Left renal cortex interstitium (tissue), 4 donors: ENCODE results near the gene SPTLC1. TPM values are rescaled to one million over a fixed set of nuclear protein-coding genes. Genes with fewer than 3 reads are reported as not detected.
"Not testable (repeated sequence)": the region's sequence is repeated elsewhere in the genome, so short reads cannot be mapped to it uniquely, and the experiment has no call there.

Experiments used
- DNase-seq, 4 donors: peaks; one replicate each; pipeline ENCODE4 v3.0.0-alpha.2; 2013; ENCODE audit warnings: low read depth in 4 of 4, low spot score in 2 of 4, missing footprints in 1 of 4
- polyA plus RNA-seq, 4 donors: library from polyadenylated mRNA; unstranded; fragments of 120-200 nt; gene quantifications; one replicate each; pipeline ENCODE4 v1.2.1, GENCODE V29; 2013; ENCODE audit not compliant: insufficient read length in 4 of 4

Gene SPTLC1
- polyA plus RNA-seq, 4 donors, result 88.6 to 105 (median 97.5) TPM

DNA sequence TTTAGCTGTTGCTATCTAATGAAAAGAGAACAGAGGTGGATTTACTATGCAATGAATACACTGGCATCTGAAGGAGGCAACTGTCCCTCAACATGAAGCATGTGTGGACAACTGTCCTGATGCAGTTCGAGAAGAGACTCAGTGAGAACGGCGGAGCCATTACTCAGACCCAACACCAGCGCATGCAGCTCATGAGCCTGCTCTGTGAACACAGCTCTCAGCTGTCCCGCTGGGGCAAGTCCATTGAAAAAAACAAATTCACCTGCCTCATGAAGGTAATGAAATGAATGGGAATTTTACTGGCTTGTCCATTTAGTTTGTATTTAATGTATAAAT is 78.8 kb downstream of the SPTLC1 start:
- DNase-seq, result no peak

DNA sequence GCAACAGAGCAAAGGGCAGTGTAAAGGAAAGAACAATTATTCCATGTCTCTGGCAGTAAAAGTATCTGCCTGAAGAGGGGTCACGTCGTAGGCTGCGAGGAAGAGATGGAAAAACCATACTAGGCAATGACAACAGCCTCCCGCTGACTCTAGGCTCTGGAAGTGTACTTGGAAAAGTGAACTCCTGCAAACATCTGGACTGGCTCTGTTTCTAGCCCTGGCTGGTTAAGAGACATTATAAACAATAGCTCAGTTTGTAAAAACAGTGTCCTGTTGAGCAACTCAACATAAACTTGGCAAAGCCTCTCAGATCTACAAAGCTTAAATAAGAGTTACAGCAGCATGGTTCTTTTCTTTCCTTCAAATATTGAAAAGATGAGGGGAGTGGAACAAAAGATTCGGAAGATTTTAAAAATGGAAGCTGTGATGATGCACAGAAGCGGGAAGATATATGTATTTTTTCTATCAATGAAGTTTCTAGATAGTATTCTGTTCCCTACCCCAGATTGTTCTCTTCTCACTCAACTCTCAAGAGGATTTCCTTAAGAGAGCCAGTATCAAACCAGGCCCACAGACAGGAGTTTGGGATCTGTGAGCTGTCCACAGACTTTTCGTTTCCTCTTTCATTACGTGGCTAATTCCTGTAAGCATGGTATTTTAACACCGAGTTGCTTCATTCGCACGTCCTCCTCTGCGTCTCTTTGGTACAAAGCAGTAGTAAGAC is 79.4 kb downstream of the SPTLC1 start:
- peak in 2 of 4 donors; percentile 44 to 45 for DNase-seq

DNA sequence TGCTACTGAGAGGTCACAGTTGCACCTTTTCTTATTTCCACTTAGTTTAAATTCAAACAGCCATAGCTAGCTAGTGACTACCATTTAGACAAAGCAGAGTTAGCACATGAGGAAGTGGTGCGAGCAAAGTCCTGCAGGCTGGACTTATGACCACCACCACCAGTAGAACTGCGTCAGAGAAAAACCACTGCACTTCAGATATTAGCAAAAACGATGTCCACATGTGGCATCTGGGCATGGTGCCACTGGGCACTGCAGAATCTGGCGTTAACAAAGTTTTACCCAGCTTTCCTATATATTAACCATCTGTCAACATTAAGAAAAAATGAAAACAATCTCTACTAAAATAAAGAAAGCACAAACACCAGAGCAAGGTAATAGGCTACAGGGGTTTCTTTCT is 80.1 kb downstream of the SPTLC1 start:
- DNase-seq, result no peak

DNA sequence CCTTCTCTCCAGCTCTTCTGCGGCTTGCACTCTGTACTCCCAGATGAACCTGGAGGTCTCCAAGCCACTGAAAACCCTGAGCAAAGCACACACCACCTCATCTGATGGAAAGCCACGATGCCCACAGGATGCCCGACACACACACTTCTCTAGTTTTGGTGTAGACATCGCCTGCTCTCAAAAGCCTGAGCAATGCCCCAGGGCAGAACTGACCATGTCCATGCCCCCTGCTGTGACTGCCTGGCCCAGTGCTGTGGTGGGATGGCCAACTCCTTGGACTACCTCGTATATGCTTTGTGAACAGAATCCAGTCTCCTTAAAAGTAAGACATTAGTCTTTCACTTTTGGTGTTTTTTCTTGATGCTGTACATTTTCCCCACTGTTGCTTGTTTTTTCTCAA is 81.2 kb downstream of the SPTLC1 start:
- no peak for DNase-seq

DNA sequence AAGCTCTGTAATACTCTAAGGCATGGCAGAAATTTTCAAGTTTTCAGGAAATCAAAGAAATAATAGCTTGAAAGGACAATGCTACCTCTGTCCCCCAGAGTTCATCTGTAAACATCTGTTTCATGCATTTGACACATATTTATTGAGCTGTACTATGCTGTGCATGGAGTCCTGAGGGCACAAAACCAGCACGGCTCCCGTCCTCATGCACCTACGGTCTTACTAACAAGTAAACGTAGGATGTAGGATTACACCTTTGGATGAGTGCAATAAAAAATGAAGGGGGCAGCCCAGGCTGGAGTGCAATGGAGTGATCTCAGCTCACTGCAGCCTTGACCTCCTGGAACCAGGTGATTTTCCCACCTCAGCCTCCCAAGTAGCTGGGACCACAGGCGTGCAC is 81.9 kb downstream of the SPTLC1 start:
- DNase-seq, result no peak

DNA sequence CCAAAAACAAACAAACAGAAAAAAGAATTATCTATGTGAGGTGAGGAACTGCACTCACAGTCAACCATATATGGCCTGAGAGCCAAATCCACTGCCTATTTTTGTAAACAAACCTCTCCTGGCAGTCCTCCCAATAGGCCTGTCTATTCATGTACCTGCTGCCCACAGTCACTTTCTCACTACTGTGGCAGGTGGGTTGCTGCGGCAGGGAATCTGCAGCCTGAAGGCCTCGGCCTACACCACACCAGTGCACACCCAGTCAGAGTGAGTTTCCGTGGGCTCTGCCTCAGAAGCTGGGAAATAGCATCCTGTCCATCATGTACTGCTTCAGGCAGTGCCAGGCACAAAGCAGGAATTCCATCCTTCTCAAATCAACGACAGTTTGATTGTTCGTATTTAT is 82.3 kb downstream of the SPTLC1 start:
- no peak for DNase-seq

DNA sequence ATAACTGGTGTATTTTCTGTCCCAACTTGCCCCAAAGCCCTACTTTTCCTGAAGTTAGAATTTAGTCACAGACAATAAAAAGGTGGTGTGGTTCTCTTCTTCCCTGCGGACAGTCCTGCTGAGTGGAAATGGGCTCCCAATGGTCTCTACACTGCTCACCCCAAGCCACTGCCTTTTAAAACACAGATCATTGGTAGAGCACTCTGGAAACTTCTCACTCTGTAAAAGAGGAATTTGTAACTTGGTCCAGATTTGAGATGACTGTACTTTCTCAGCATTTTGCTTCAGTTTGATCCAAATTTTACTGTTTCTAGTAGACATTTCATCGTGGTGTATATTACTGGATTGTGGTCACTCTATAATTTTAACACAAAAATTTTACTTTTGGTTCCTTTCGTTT is 84.8 kb downstream of the SPTLC1 start:
- no peak for DNase-seq

DNA sequence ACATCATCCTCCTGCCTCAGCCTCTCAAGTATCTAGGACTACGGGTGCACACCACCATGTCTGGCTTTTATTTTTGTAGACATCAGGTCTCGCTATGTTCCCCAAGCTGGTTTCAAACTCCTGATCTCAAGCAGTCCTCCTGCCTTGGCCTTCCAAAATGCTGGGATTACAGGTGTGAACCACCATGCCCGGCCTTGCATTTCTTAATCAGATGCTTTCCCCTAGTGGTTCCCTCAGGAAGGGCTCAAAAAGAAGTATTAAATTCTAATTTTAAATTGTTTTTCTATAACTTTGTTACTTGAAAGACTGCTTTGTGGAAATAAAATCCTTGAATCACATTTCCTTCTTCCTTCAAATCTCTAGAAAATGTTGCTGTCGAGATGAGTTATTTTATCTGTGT is 85.7 kb downstream of the SPTLC1 start:
- no peak for DNase-seq

DNA sequence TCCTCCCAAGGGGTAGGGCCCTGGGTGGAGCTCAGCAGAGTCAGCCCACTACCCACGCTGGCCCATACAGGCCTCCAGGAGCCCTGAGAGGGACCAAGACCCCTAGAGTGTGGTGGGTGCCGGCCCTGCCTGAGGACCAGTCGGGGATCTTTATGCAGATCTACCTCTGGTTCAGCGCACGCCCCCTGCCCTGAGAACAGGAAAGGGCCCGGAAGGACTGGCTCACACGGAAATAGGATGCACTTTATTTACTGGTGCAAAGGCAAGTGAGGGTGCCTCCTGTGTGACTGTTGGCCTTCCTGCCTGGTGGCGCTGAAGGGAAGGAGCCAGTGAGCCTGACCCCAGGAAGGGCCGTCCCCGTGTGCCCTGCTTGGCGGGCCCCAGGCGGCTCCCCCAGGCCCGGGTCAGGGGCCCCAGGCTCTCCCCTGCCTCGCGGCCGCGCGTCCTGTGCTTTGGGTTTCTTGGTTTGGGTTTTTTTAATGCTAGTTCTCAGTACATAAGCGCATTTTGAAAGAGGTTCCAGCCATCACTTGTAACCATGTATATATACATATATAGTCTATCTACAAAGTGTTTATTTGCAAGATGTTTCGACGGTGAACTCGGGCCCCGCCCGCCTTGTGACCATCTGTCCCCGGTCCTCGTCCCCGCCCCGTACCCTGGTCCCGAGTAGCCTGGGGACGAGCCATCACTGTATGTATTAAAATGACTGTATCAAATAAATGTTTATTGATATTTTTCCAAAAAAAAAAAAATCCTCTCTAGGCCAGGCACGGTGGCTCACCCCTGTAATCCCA is 88.8 kb downstream of the SPTLC1 start:
- no peak for DNase-seq

DNA sequence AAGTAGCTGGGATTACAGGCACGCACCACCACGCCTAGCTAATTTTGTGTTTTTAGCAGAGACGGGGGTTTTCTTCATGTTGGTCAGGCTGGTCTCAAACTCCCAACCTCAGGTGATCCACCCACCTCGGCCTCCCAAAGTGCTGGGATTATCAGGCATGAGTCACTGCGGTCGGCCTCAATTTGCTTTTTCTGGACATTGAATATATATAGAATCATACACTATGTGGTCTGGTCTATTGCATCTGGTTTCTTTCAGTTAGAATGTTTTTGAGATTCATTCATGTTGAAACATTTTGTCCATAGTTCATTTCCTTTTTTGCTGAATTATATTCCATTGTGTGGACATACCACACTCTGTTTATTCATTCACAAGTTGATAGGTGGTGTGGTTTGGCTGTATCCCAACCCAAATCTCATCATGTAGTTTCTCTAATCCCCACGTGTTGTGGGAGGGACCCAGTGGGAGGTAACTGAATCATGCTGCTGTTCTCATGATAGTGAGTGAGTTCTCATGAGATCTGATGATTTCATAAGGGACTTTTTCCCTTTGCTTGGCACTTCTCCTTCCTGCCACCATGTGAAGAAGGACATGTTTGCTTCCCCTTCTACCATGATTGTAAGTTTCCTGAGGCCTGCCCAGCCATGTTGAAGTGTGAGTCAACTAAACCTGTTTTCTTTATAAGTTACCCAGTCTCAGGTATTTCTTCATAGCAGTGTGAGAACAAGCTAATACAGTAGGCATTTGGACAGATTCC is 93.2 kb downstream of the SPTLC1 start:
- not testable (repeated sequence) for DNase-seq

DNA sequence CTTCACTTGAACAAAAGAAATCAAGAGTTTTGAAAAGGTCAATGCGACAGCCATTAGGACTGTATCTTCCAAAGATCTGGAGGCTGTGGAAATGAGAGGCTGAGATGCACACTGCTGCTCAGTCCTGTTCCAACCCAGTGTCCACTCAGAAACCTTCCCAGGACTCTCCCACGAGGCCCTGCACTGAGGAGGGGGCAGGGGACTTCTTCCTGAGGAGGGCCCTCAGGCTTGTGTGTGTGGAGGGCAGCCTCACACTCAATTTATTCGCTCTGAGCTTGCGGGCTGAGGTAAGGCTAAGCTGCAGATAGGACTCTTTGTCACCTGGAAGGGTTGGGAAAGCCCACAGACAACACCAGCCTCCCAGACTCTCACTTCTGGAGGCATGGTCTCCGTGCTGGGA is 95.6 kb downstream of the SPTLC1 start:
- DNase-seq, result no peak

DNA sequence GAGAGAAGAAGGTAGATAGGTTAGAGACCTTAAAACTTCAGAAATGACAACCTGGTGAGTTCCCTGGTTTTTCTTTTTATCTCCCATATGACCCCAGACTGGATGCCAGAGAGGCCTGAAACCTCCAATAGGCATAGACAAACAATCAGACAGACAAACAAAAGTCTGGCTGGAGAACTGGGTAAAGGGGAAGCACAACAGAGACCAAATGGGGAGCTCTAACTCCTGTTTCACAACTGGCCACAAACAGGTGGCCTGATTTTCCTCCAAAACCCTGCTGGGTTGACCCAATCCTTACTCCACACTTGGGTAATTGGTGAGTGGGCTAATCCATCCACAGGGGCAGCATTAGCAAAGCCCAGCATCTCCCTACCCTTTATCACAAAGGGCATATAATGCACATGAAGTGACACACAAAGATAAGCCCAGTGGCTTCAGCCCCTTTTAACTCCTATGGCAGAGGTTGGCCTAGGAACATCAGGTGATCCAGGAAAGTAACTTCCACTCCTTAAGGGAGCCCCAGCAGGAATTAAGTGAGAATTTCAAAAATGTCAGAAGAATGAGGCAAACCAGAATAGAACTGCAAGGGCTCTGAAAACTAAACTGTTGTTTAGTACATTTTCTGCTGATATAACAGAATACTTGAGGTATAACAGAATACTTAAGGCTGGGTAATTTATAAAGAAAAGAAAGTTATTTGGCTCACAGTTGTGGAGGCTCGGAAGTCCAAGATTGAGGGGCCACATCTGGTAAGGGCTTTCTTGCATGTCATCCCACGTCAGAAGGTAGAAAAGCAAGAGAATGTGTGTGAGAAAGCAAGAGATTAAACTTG is 104.3 kb downstream of the SPTLC1 start:
- DNase-seq, result no peak

DNA sequence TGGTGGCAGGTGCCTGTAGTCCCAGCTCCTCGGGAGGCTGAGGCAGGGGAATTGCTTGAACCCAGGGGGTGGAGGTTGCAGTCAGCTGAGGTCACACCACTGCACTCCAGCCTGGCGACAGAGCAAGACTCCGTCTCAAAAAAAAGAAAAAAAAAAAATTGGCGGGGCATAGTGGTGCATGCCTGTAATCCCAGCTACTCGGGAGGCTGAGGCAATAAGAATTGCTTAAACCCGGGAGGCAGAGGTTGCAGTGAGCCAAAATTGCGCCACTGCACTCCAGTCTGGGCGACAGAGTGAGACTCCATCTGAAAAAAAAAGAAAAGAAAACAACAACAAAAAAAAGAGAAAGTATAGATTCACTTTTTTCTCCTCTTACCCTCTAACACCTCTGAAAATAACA is 105.0 kb downstream of the SPTLC1 start:
- DNase-seq, result not testable (repeated sequence)

DNA sequence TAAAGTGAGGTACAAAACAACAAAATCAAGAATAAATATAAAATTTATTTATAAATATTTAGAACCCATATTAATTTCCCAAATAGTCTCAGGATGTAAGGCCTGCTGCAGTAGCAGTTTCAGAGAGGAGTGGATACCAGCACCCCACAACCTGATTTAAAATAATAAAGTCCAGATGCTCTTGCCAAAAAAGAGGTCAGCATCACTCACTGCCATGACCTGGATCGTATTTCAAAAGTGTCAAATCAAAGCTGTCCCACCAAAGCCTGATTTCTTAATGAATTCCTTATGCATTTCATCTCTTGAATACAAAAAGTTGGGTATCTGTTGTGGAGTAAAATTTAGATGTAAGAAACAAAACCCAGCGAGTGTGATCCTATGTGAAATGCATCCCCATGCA is 107.2 kb downstream of the SPTLC1 start:
- DNase-seq, result no peak

DNA sequence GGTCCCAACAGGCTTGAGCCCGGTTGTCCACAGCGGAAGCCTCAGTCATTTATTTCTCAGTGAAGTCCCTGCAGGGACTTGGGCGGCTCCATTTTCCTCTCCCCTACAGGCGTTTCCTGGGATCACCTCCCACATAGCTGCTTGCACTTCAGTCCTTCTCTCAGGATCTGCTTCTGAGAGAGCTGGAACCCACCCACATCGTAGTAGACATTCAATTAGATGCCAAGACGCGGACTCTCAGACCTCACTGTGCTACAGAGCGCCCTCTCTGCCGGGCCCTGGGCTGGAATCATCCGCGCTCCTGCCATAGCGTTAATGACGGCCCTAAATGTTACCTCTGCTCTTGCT is 111.2 kb downstream of the SPTLC1 start:
- no peak for DNase-seq

DNA sequence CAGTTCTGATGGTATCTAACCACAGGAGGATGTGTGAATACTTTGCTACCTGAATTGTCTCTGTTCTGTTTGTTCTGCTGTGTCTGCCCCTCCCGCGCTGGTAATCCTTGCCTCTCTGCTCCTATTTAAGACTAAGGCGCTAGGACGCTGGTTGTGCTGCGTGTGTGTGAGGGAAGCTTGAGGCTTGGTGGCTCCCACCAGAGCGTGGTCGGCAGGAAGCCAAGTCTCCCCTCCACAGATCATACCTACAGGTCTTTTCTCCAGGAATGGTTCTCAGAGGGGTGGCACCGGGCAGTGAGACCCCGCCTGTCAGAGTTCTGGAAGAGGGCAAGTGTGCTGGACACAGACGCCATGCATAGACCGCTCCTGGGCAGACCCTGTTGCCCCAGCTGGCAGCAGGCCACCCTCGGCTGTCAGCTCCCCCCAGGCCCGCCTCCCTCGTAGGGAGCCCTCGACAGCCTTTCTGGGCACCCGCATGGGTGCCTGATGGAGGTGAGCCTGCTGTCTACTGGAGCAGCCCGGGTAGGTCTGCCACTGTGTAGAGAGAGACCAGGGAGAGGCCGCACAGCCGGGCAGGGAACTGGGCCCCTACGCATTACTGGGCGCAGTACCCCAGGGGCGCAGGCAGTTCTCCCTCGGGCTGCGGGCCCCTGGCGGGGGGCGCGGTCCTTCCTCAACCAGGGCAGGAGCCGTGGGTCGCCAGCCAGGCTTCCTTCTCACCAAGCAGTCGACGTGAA is 111.7 kb downstream of the SPTLC1 start:
- no peak for DNase-seq

DNA sequence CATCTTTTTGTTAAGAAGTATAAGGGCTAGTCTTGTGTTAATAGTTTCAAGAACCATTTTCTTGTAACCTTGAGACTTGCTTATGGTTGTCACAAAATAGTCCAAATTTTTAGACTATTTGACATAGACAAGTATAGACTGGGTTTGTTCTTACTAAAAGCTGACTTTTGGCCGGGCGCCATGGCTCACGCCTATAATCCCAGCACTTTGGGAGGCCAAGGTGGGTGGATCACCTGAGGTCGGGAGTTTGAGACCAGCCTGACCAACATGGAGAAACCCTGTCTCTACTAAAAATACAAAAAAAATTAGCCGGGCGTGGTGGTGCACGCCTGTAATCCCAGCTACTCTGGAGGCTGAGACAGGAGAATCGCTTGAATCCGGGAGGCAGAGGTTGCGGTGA is 113.3 kb downstream of the SPTLC1 start:
- not testable (repeated sequence) for DNase-seq

DNA sequence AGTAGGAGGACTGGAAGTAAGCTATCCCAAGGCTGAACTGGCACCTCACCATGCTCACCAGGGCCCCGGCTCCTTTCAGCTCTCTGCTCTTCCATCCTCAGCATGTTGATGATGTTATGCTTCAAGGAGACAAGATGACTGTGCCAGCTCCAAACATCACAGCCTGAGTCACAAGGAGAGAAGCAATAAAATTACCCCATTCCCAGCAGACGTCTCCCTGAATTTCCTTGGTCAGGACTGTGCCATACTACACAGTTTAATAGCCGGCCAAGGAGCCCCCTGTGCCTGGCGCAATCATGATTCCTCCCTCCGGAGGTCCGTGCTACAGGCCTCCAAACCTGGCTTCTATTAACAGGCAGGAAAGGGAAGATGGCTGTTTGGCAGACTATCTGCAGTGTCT is 114.0 kb downstream of the SPTLC1 start:
- no peak for DNase-seq

DNA sequence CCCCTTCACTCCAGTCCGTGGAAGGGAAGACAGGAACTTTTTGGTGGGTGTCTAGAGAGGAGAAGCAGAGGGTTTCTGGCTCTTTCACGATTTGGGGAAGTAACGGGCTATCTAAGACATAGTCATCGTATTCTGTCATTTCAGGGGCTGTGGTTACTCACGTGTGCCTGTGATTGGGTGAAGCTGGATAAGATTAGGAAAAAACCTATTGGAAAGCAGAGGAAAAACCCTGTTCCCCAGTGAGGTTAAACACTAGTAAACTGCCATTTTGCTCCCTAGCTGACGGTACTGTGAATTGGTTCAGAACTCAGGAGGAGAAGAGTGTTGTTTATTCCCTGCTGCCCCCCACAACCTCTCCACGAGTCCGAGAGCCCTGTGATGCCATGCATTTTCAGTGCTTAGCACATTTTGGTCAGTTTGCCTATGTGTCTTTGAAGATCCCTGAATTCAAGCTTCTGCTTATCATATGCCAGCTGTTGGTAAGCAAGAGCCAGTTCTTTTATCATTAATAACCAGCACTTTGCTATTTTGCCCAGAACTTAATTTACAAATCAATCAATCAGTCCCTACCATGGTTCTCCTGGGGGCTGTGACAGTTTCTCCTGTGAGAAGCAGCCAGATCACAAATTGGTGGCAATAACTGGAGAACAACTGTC is 120.1 kb downstream of the SPTLC1 start:
- DNase-seq, result no peak

DNA sequence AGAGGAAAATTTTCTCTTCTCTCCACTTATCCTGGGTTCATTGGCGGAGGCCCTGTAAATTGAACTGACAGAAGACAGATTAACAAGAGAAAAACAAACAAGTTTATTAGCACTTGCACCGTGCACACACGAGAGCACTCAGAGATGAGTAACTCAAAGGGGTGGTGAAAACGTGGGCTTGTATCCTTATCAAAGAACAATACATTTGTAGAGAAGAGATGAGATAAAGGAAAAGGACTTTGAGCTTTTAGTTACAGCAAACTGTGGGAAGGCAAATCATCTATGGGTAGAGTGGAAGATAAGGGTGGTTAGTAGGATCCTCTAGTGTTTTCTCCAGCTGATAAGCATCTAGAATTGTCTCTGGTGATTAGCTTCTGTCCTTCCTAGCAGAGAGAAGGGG is 120.8 kb downstream of the SPTLC1 start:
- DNase-seq, result no peak
